AG04449 (cell line): ENCODE data around the gene TPSB2.

Source experiments
- CTCF ChIA-PET: fragments of 350-600 bp; formaldehyde crosslinking; extraction: SDS; loops from one replicate; lab custom pipeline; 2021; ENCODE audit warnings: antibody characterized with exemption; lab: Yijun Ruan, JAX
- POLR2A ChIA-PET: fragments of 400-600, 350-600 bp; formaldehyde crosslinking; extraction: SDS; loops from one replicate; lab custom pipeline; 2020; ENCODE audit warnings: antibody characterized with exemption, inconsistent platforms; lab: Yijun Ruan, JAX
- DNase-seq: peaks from one replicate; pipeline ENCODE4 v3.0.0-alpha.2; 2010; ENCODE audit warnings: low read depth, low spot score
- H3K4me3 ChIP-seq: 2 replicates; pipeline ENCODE4 v1.5.1; 2011; ENCODE audit warnings: low read depth, mild to moderate bottlenecking, control low read depth, low read length
- CTCF ChIP-seq: IDR thresholded peaks from one replicate; pipeline ENCODE4 v1.5.1; 2011; ENCODE audit warnings: mild to moderate bottlenecking, moderate library complexity, low read length, control low read depth, inconsistent platforms; ENCODE audit not compliant: insufficient read depth; ENCODE audit errors: missing control alignments

The TPSB2 gene

DNA sequence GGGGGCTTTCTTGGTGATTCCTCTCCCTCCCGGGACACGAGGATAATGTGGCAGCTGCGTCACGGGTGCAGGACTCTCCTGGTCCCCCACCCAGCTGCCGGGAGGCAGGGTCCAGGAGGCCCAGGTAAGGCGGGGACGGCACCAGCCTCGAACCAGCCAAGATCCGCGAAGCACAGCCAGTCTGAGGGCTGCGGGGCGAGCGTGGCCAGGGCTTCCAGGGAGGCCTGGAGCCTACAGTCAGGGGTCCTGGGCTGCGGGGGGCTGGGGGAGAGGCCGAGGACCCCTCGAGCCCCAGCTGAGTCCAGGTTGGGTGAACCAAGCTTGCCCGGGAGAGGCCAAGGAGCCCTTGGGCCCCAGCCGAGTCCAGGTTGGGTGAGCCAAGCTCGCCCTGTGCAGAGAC lies 35.8 kb upstream of the TPSB2 start:
- H3K4me3 ChIP-seq = no peak overlapping the region
- TF ChIP-seq CTCF = no peak
- CTCF ChIA-PET = interaction anchor here (1.5 kb wide), 1 partner anchor 35 kb away, joined by 5 read pairs; no protein-coding TSS in a partner anchor
- no peak for DNase-seq
- POLR2A ChIA-PET = no interaction called here

GRCh38 chr16:1265090-1265630 lies 35.2 kb upstream of the TPSB2 start:
- ChIA-PET POLR2A (no interaction called here), CTCF (interaction anchor here (1.5 kb wide), 1 partner anchor 36 kb away, joined by 5 read pairs; no protein-coding TSS in a partner anchor)

GRCh38 chr16:1264345-1265089 lies 34.5 kb upstream of the TPSB2 start:
- no peak overlapping the region for H3K4me3 ChIP-seq
- DNase-seq = no peak
- POLR2A ChIA-PET = no interaction called here
- CTCF ChIA-PET = no interaction called here
- no peak for TF ChIP-seq CTCF

More at GRCh38 chr16:1265090-1265630, 35.2 kb upstream of the TPSB2 start:
- TF ChIP-seq CTCF = no peak
- no peak for DNase-seq
- H3K4me3 ChIP-seq = no peak overlapping the region

DNA sequence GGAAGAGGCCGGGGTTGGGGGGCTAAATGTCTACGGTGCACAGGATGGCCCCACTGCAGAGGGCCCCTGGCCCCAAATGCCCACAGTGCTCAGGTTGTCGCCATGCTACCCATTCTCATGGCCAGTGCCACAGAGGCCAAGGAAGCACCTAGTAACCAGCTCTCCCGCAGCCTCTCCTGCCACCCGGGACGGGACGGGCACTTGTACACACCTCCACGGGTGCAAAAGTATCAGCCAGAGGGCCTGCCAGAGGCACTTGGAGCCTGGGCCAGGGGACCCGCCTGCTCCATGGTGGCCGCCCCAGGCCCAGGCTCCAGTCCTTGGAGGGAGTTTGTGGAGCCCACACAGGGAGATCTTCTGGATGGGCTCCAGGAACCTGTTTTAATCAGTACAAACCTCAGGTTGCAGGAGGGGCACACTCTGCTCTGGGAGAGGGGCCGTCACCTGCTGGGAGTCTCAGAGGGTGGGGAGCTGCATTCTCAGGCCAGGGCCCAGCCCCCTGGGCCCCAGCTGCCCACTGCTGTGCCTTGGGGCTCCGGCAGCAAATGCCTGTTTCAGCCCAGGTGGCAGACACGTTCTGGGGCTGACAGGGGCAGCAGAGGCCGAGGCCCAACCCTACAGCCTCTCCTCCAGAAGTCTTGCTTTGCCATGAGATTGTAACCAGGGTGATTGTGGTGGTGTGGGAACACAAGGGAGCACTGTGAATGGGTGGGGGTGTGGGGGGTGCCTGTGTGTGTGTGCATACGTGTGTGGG lies 33.8 kb upstream of the TPSB2 start:
- no peak for TF ChIP-seq CTCF
- ChIA-PET POLR2A (no interaction called here), CTCF (no interaction called here)
- no peak for DNase-seq
- H3K4me3 ChIP-seq = no peak overlapping the region

DNA sequence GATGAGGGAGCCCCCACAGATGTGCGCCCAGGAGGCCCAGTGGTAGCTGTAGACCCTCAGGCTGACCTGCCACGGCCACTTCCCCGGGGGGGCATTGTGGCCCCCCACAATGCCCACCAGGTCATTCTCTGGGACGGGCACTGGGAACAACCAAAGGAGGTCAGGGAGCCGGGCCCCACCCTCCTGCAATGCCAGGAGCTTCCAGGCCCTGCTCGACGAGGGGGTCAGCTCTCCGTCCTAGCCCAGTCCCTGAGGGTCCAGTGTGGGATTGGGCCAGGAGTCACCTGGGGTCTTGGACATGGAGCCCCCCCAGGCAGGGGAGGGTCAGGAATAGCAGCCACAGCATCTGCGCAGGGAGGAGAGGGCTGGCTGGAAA lies 32.9 kb upstream of the TPSB2 start:
- H3K4me3 ChIP-seq = no peak overlapping the region
- CTCF ChIA-PET = no interaction called here
- POLR2A ChIA-PET = no interaction called here
- no peak for DNase-seq
- no peak for TF ChIP-seq CTCF
